Trophoblast cell (in vitro differentiated cells and primary cell): Measurements from ENCODE around the gene ITFG1.

Experiments
- DNase-seq, 2 donors: peaks; one replicate each; pipeline ENCODE4 v3.0.0-alpha.2; 2016
- H2AFZ ChIP-seq: 2 replicates; pipeline ENCODE4 v1.6.1; 2013; ENCODE audit warnings: low read length, moderate library complexity, mild to moderate bottlenecking; ENCODE audit not compliant: insufficient read depth, poor library complexity
- H2AK5ac ChIP-seq: 2 replicates; pipeline ENCODE4 v1.6.1; 2013; ENCODE audit warnings: mild to moderate bottlenecking, low read length
- H2BK120ac ChIP-seq: 2 replicates; pipeline ENCODE4 v1.6.1; 2013; ENCODE audit warnings: low read length, mild to moderate bottlenecking, moderate library complexity; ENCODE audit not compliant: insufficient read depth, poor library complexity
- H2BK12ac ChIP-seq: 2 replicates; pipeline ENCODE4 v1.6.1; 2013; ENCODE audit warnings: mild to moderate bottlenecking, low read length, moderate library complexity
- H2BK5ac ChIP-seq: 2 replicates; pipeline ENCODE4 v1.6.1; 2013; ENCODE audit warnings: low read length, low read depth, moderate library complexity, mild to moderate bottlenecking; ENCODE audit not compliant: poor library complexity
- H3K14ac ChIP-seq: 2 replicates; pipeline ENCODE4 v1.6.1; 2013; ENCODE audit warnings: mild to moderate bottlenecking, low read length
- H3K18ac ChIP-seq: 2 replicates; pipeline ENCODE4 v1.6.1; 2013; ENCODE audit warnings: mild to moderate bottlenecking, low read length
- H3K23ac ChIP-seq: 2 replicates; pipeline ENCODE4 v1.6.1; 2013; ENCODE audit warnings: low read length
- H3K27ac ChIP-seq: 2 replicates; pipeline ENCODE4 v1.5.1; 2013; ENCODE audit warnings: low read depth, mild to moderate bottlenecking, inconsistent platforms, low read length, moderate library complexity
- H3K27me3 ChIP-seq: 2 replicates; pipeline ENCODE4 v1.6.1; 2013; ENCODE audit warnings: inconsistent platforms, mild to moderate bottlenecking, low read length, moderate library complexity; ENCODE audit not compliant: insufficient read depth
- H3K36me3 ChIP-seq, 2 experiments: 1 replicate in 1 of 2; 2 replicates in 1 of 2; pipeline ENCODE4 v1.6.1; 2013; ENCODE audit warnings: low read length in 2 of 2, mild to moderate bottlenecking in 2 of 2, moderate library complexity in 1 of 2; ENCODE audit not compliant: insufficient read depth in 2 of 2, control insufficient read depth in 1 of 2
- H3K4ac ChIP-seq: 2 replicates; pipeline ENCODE4 v1.6.1; 2013; ENCODE audit warnings: low read depth, mild to moderate bottlenecking, low read length, moderate library complexity
- H3K4me1 ChIP-seq, 2 experiments: 1 replicate in 1 of 2; 2 replicates in 1 of 2; pipeline ENCODE4 v1.6.1; 2013; ENCODE audit warnings: low read length in 2 of 2, mild to moderate bottlenecking in 2 of 2, moderate library complexity in 1 of 2; ENCODE audit not compliant: insufficient read depth in 2 of 2, control insufficient read depth in 1 of 2
- H3K4me2 ChIP-seq: 2 replicates; pipeline ENCODE4 v1.6.1; 2013; ENCODE audit warnings: inconsistent platforms, mild to moderate bottlenecking, low read length, moderate library complexity
- H3K4me3 ChIP-seq: 2 replicates; pipeline ENCODE4 v1.5.1; 2013; ENCODE audit warnings: mild to moderate bottlenecking, low read depth, low read length, inconsistent platforms
- H3K79me1 ChIP-seq: one replicate; pipeline ENCODE4 v1.6.1; 2013; ENCODE audit warnings: low read length
- H3K79me2 ChIP-seq: 2 replicates; pipeline ENCODE4 v1.6.1; 2013; ENCODE audit warnings: low read length, mild to moderate bottlenecking; ENCODE audit not compliant: control insufficient read depth, insufficient read depth, poor library complexity
- H3K9ac ChIP-seq: 2 replicates; pipeline ENCODE4 v1.6.1; 2013; ENCODE audit warnings: mild to moderate bottlenecking, low read length
- H3K9me3 ChIP-seq: 2 replicates; pipeline ENCODE4 v1.6.1; 2013; ENCODE audit warnings: low read depth, mild to moderate bottlenecking, control low read depth, inconsistent platforms, low read length; ENCODE audit not compliant: insufficient read depth
- H4K12ac ChIP-seq: 2 replicates; pipeline ENCODE4 v1.6.1; 2013; ENCODE audit warnings: low read depth, mild to moderate bottlenecking, low read length, moderate library complexity
- H4K8ac ChIP-seq: 2 replicates; pipeline ENCODE4 v1.6.1; 2013; ENCODE audit warnings: low read depth, mild to moderate bottlenecking, low read length, moderate library complexity
- H4K91ac ChIP-seq: one replicate; pipeline ENCODE4 v1.6.1; 2013; ENCODE audit warnings: low read depth, mild to moderate bottlenecking, low read length, moderate library complexity
- WGBS: extraction: QIAGEN DNeasy Blood & Tissue Kit; methylation state at CpG from one replicate; pipeline ENCODE4 v1.1.7; 2013; ENCODE audit warnings: missing lambda C conversion rate; ENCODE audit not compliant: insufficient read length, insufficient coverage; ENCODE audit errors: extremely low coverage; 5-methylcytosine and 5-hydroxymethylcytosine counted together

The ITFG1 gene

DNA sequence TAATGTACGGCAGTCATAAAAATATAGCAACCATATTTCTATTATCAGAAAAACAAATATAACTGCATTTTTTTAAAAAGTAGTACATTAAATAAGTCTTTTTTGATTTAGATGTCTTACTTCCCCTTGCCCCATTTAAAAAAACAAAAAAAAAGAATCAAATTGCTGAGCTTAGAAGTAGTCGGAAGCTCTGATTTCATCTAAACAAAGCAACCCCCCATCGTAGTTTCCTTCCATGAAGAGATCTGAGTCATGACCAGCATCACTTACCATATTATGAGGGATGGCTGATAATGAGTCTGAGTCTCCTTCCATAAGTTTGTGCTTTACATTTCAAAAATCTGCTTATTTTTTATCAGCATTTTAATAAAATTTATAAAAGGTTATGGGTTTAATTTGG is 86.2 kb downstream of the ITFG1 start:
- no peak overlapping the region for H3K9ac ChIP-seq
- H3K18ac ChIP-seq, result no peak overlapping the region
- H3K79me1 ChIP-seq, result peaks cover 3% of the 10 kb centered on the region
- no peak overlapping the region for H4K91ac ChIP-seq
- no CpG with 5 or more reads among the region's 3 CpGs for WGBS
- H3K4ac ChIP-seq, result no peak overlapping the region
- no peak overlapping the region for H3K4me2 ChIP-seq
- no peak overlapping the region for H2BK12ac ChIP-seq
- H2AFZ ChIP-seq, result no peak overlapping the region
- no peaks in the 10 kb centered on the region for H3K9me3 ChIP-seq
- no peaks in the 10 kb centered on the region for H3K27me3 ChIP-seq
- no peak overlapping the region for H2AK5ac ChIP-seq
- H2BK5ac ChIP-seq, result no peak overlapping the region
- H3K79me2 ChIP-seq, result no peaks in the 10 kb centered on the region
- no peak overlapping the region for H2BK120ac ChIP-seq
- H3K14ac ChIP-seq, result no peak overlapping the region
- no peak overlapping the region for H3K23ac ChIP-seq
- peaks cover 0 to 2% of the 10 kb centered on the region in 2 experiments for H3K36me3 ChIP-seq
- no peak overlapping the region for H4K8ac ChIP-seq
- H3K4me3 ChIP-seq, result no peak overlapping the region
- H4K12ac ChIP-seq, result no peak overlapping the region
- no peak overlapping the region for H3K27ac ChIP-seq
- no peak for DNase-seq
- no peaks in the 10 kb centered on the region for H3K4me1 ChIP-seq

DNA sequence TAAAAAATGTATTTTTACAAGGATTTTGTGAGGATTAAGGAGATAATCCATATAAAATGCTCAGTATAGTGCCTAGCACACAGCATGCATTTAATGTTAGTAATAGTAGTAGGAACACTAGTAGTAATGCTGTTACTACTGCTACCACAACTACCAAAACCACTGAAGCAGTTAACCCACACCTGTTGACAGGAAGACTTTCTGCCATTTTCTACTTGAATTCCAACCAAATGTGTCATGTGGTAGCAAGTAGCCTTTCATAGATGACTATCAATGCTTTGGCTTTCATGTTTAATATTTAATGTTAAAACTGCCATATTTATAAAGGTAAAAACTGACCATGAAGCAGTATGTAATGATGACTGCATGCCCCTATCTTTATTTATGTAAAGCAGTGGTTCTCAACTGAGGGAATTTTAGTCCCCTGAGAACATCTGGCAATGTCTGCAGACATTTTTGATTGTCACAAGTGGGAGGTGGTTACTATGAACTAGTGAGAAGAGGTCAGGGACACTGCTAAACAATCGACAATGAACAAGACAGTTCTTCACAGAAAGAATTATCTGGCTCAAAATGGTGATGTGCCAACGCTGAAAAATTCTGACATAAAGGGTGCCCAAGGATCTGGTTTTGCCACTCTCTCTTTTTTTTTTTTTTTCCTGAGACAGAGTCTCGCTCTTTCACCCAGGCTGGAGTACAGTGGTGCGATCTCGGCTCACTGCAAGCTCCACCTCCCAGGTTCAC is 89.4 kb downstream of the ITFG1 start:
- H3K27ac ChIP-seq, result no peak overlapping the region
- no peak overlapping the region for H3K4ac ChIP-seq
- H3K27me3 ChIP-seq, result no peaks in the 10 kb centered on the region
- no peak overlapping the region for H2BK12ac ChIP-seq
- no peak overlapping the region for H3K4me2 ChIP-seq
- H4K12ac ChIP-seq, result no peak overlapping the region
- no CpG with 5 or more reads among the region's 5 CpGs for WGBS
- H3K18ac ChIP-seq, result no peak overlapping the region
- H3K4me1 ChIP-seq, result no peaks in the 10 kb centered on the region
- no peak overlapping the region for H4K8ac ChIP-seq
- no peak overlapping the region for H2BK5ac ChIP-seq
- peak in 1 of 2 donors; percentile 6 for DNase-seq
- H2AFZ ChIP-seq, result no peak overlapping the region
- no peaks in the 10 kb centered on the region for H3K79me1 ChIP-seq
- H4K91ac ChIP-seq, result no peak overlapping the region
- no peaks in the 10 kb centered on the region for H3K79me2 ChIP-seq
- H2AK5ac ChIP-seq, result no peak overlapping the region
- no peak overlapping the region for H2BK120ac ChIP-seq
- H3K36me3 ChIP-seq, result peaks cover 0 to 2% of the 10 kb centered on the region in 2 experiments
- H3K9me3 ChIP-seq, result no peaks in the 10 kb centered on the region
- no peak overlapping the region for H3K14ac ChIP-seq
- H3K9ac ChIP-seq, result no peak overlapping the region
- no peak overlapping the region for H3K4me3 ChIP-seq
- no peak overlapping the region for H3K23ac ChIP-seq

DNA sequence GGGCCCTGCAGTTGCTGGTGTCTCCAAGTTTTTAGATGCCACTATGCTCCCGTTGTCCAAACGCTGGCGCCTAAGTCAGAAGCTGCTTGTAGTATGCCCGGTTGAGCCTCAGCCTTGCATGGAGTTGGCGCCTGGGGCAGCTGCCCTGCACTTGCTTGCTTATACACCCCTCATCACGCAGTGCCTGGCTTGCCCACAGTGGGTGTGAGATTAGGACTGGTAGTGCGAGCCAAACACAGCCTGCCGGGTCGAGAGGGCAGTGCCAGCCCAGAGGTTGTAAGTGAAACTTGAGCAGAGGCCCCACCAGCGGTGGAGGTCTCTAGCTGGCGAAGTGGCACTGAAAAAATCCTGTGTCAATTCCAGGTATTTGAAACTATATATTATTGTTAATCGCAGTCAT is 90.3 kb downstream of the ITFG1 start:
- H2BK12ac ChIP-seq, result no peak overlapping the region
- H3K4ac ChIP-seq, result no peak overlapping the region
- no CpG with 5 or more reads among the region's 12 CpGs for WGBS
- H3K79me2 ChIP-seq, result no peaks in the 10 kb centered on the region
- H2BK5ac ChIP-seq, result no peak overlapping the region
- H3K27me3 ChIP-seq, result no peaks in the 10 kb centered on the region
- no peak overlapping the region for H2AK5ac ChIP-seq
- no peak overlapping the region for H3K14ac ChIP-seq
- no peaks in the 10 kb centered on the region for H3K9me3 ChIP-seq
- H4K8ac ChIP-seq, result no peak overlapping the region
- no peak overlapping the region for H2BK120ac ChIP-seq
- H3K79me1 ChIP-seq, result no peaks in the 10 kb centered on the region
- no peak overlapping the region for H3K9ac ChIP-seq
- no peak overlapping the region for H3K23ac ChIP-seq
- H3K36me3 ChIP-seq, result peaks cover 0 to 2% of the 10 kb centered on the region in 2 experiments
- no peak overlapping the region for H3K4me2 ChIP-seq
- no peak overlapping the region for H4K91ac ChIP-seq
- DNase-seq, result no peak
- H3K4me3 ChIP-seq, result no peak overlapping the region
- H2AFZ ChIP-seq, result no peak overlapping the region
- no peak overlapping the region for H4K12ac ChIP-seq
- no peak overlapping the region for H3K18ac ChIP-seq
- H3K27ac ChIP-seq, result no peak overlapping the region
- H3K4me1 ChIP-seq, result no peaks in the 10 kb centered on the region

DNA sequence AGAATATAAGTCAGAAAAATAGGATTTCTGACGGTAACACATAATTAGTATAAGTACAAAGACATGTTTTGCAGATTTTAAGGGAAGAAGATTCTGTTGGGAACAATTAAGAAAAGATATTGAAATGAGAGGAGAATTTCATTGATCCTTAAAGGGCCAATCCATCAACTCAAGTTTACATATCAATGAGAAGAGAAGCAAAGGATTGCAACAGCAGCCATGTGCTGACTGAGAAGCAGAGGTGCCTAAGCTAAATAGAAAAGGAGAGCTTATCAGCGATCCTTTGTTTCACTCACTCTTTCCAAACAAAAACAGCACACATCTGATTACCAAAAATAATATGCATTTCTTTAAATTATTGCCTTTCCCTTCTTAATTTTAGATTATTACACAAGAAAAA is 94.6 kb downstream of the ITFG1 start:
- Histone ChIP-seq H2BK12ac (no peak overlapping the region), H3K79me2 (no peaks in the 10 kb centered on the region), H3K18ac (no peak overlapping the region), H3K9me3 (no peaks in the 10 kb centered on the region), H2AFZ (no peak overlapping the region), H3K23ac (no peak overlapping the region), H3K4me3 (no peak overlapping the region), H2BK5ac (no peak overlapping the region), H3K27me3 (no peaks in the 10 kb centered on the region), H3K27ac (no peak overlapping the region), H3K36me3 (no peaks in the 10 kb centered on the region), H2BK120ac (no peak overlapping the region), H3K4me1 (no peaks in the 10 kb centered on the region), H3K4me2 (no peak overlapping the region), H4K91ac (no peak overlapping the region), H3K9ac (no peak overlapping the region), H4K8ac (no peak overlapping the region), H3K4ac (no peak overlapping the region), H2AK5ac (no peak overlapping the region), H4K12ac (no peak overlapping the region), H3K79me1 (no peaks in the 10 kb centered on the region), H3K14ac (no peak overlapping the region)
- no peak for DNase-seq
- no CpG with 5 or more reads among the region's 2 CpGs for WGBS
